Keratinocyte (primary cell): Measurements from ENCODE around the gene URB2. TPM values are rescaled to one million over a fixed set of nuclear protein-coding genes. Genes with fewer than 3 reads are reported as not detected.
"Not testable (repeated sequence)": the region's sequence is repeated elsewhere in the genome, so short reads cannot be mapped to it uniquely, and the experiment has no call there.

Experiments used
- DNase-seq: peaks from one replicate; pipeline ENCODE4 v3.0.0-alpha.2; 2011; ENCODE audit warnings: low read depth, missing footprints, low spot score
- FAIRE-seq: peaks from 2 replicates; lab custom pipeline; 2011; peaks lifted over from hg19 to GRCh38; lab: Jason Lieb, UNC
- H2AFZ ChIP-seq: 2 replicates; pipeline ENCODE4 v1.6.0; 2012; ENCODE audit warnings: low read length, control low read depth, inconsistent platforms; ENCODE audit not compliant: control insufficient read depth
- H3K27ac ChIP-seq: 2 replicates; pipeline ENCODE4 v1.5.1; 2011; ENCODE audit warnings: low read length; ENCODE audit not compliant: control insufficient read depth, insufficient read depth
- H3K27me3 ChIP-seq: 3 replicates; pipeline ENCODE4 v1.6.0; 2011; ENCODE audit warnings: low read length; ENCODE audit not compliant: control insufficient read depth, insufficient read depth; ENCODE audit errors: extremely low read depth
- H3K36me3 ChIP-seq, 2 experiments: 2 replicates in 1 of 2; 3 replicates in 1 of 2; pipeline ENCODE4 v1.5.1; 2011; ENCODE audit warnings: low read length in 2 of 2, mild to moderate bottlenecking in 1 of 2; ENCODE audit not compliant: control insufficient read depth in 2 of 2, insufficient read depth in 2 of 2; ENCODE audit errors: extremely low read depth in 1 of 2
- H3K4me1 ChIP-seq: 3 replicates; pipeline ENCODE4 v1.5.1; 2011; ENCODE audit warnings: low read length; ENCODE audit not compliant: control insufficient read depth, insufficient read depth; ENCODE audit errors: extremely low read depth
- H3K4me2 ChIP-seq: 3 replicates; pipeline ENCODE4 v1.6.0; 2011; ENCODE audit warnings: low read depth, low read length; ENCODE audit not compliant: control insufficient read depth, insufficient read depth; ENCODE audit errors: extremely low read depth
- H3K4me3 ChIP-seq, 3 experiments: fragments of 200-600 bp in 1 of 3; sonication (generic) in 1 of 3; 2 replicates in 2 of 3; 3 replicates in 1 of 3; pipeline ENCODE4 v1.5.1; 2011 to 2016; ENCODE audit warnings: low read length in 3 of 3, mild to moderate bottlenecking in 3 of 3, control low read depth in 2 of 3, inconsistent platforms in 1 of 3, low read depth in 1 of 3, mixed read lengths in 1 of 3, mixed run types in 1 of 3, moderate library complexity in 1 of 3; ENCODE audit not compliant: control insufficient read depth in 2 of 3, insufficient read depth in 2 of 3; ENCODE audit errors: extremely low read depth in 1 of 3
- H3K79me2 ChIP-seq: 2 replicates; pipeline ENCODE4 v1.6.0; 2012; ENCODE audit warnings: low read length; ENCODE audit not compliant: control insufficient read depth, insufficient read depth
- H3K9ac ChIP-seq: 3 replicates; pipeline ENCODE4 v1.6.0; 2011; ENCODE audit warnings: low read length; ENCODE audit not compliant: control insufficient read depth, insufficient read depth; ENCODE audit errors: extremely low read depth
- H3K9me1 ChIP-seq: 3 replicates; pipeline ENCODE4 v1.6.0; 2011; ENCODE audit warnings: low read length; ENCODE audit not compliant: control insufficient read depth, insufficient read depth; ENCODE audit errors: extremely low read depth
- H3K9me3 ChIP-seq: 2 replicates; pipeline ENCODE4 v1.5.1; 2012; ENCODE audit warnings: low read depth, low read length; ENCODE audit not compliant: control insufficient read depth
- H4K20me1 ChIP-seq: 3 replicates; pipeline ENCODE4 v1.6.0; 2011; ENCODE audit warnings: low read length; ENCODE audit not compliant: control insufficient read depth, insufficient read depth; ENCODE audit errors: extremely low read depth
- CTCF ChIP-seq, 3 experiments: IDR thresholded peaks in 1 of 3; conservative IDR thresholded peaks in 1 of 3; optimal IDR thresholded peaks in 1 of 3; 2 replicates in 2 of 3; 3 replicates in 1 of 3; pipeline versions ENCODE3 to v1.5.1; 2011; ENCODE audit warnings: low read length in 3 of 3, mild to moderate bottlenecking in 3 of 3, moderate library complexity in 2 of 3, control low read depth in 1 of 3, inconsistent platforms in 1 of 3; ENCODE audit not compliant: insufficient read depth in 2 of 3; ENCODE audit errors: extremely low read depth in 1 of 3
- EZH2 ChIP-seq: IDR thresholded peaks from one replicate; pipeline ENCODE4 v1.6.1; 2012; ENCODE audit warnings: inconsistent platforms, mild to moderate bottlenecking, low read length, moderate library complexity
- dilution Hi-C: fragments of 300-500 bp; cut with MboI; formaldehyde crosslinking; loops from one replicate; pipeline ENCODE4 v1.7.0; 2020; ENCODE audit warnings: low sequenced_read_pairs; ENCODE audit not compliant: extremely low pct_ligation_motif_present
- polyA plus RNA-seq, 5 experiments: library from polyadenylated mRNA; depleted of rRNA in 3 of 5; stranded (reverse) in 3 of 5; stranded (forward) in 1 of 5; unstranded in 1 of 5; fragments of >200 nt; gene quantifications; 1 replicate in 1 of 5; 2 replicates in 3 of 5; 3 replicates in 1 of 5; pipeline versions ENCODE4 v1.2.1 to v1.2.3, GENCODE V29; 2011 to 2012; ENCODE audit warnings: missing spikeins in 2 of 5, low read depth in 1 of 5, low replicate concordance in 1 of 5

The URB2 gene
- polyA plus RNA-seq, 1 donor (not counting 4 experiments of a cell fraction or from before 2014, with no cell fraction given): 8.5 TPM

- H3K4me1 ChIP-seq: peaks cover 22% of the 10 kb centered on the region
- H3K9me1 ChIP-seq: peaks cover 2% of the 10 kb centered on the region
- H3K9me3 ChIP-seq: no peaks in the 10 kb centered on the region
- H3K9ac ChIP-seq: no peak overlapping the region
- H3K27me3 ChIP-seq: no peaks in the 10 kb centered on the region
- H3K4me3 ChIP-seq: no peak overlapping the region
- peaks cover 15% of the 10 kb centered on the region for H4K20me1 ChIP-seq
- no peak for TF ChIP-seq CTCF (optimal IDR thresholded peaks at IDR 0.05 in 1 of 3, IDR thresholded peaks at IDR 0.05 in 1 of 3, conservative IDR thresholded peaks at IDR 0.05 in 1 of 3; ENCODE audit: extremely low read depth in 1 of 3, insufficient read depth in 2 of 3, low read length in 3 of 3)
- no peak for TF ChIP-seq EZH2
- no peak overlapping the region for H3K27ac ChIP-seq
- FAIRE-seq: no peak
- DNase-seq: no peak
- no peaks in the 10 kb centered on the region for H3K36me3 ChIP-seq
- peaks cover 92% of the 10 kb centered on the region for H3K79me2 ChIP-seq
- dilution Hi-C loops: no loop called here
- H3K4me2 ChIP-seq: no peak overlapping the region
- H2AFZ ChIP-seq: no peak overlapping the region
Measured at GRCh38 chr1:229620876-229621275, 5.2 kb upstream of the URB2 start.

GRCh38 chr1:229621663-229622062 is 4.4 kb upstream of the URB2 start:
- Histone ChIP-seq H4K20me1 (peaks cover 15% of the 10 kb centered on the region), H3K9ac (no peak overlapping the region), H3K9me3 (no peaks in the 10 kb centered on the region), H3K27ac (no peak overlapping the region), H3K4me3 (no peak overlapping the region), H3K36me3 (no peaks in the 10 kb centered on the region), H2AFZ (no peak overlapping the region), H3K9me1 (peaks cover 2% of the 10 kb centered on the region), H3K4me1 (peaks cover 22% of the 10 kb centered on the region), H3K79me2 (peaks cover 91% of the 10 kb centered on the region), H3K27me3 (no peaks in the 10 kb centered on the region), H3K4me2 (no peak overlapping the region)
- DNase-seq: no peak
- dilution Hi-C loops: no loop called here
- FAIRE-seq: no peak
- TF ChIP-seq CTCF (optimal IDR thresholded peaks at IDR 0.05 in 1 of 3, IDR thresholded peaks at IDR 0.05 in 1 of 3, conservative IDR thresholded peaks at IDR 0.05 in 1 of 3; ENCODE audit: extremely low read depth in 1 of 3, insufficient read depth in 2 of 3, low read length in 3 of 3) (no peak), EZH2 (no peak)

- dilution Hi-C loops, H3K27ac ChIP-seq: not testable (repeated sequence)
- peaks cover 22% of the 10 kb centered on the region for H3K4me1 ChIP-seq
Measured at GRCh38 chr1:229622641-229623120, 3.4 kb upstream of the URB2 start.

More at GRCh38 chr1:229622641-229623120, 3.4 kb upstream of the URB2 start:
- H3K9me3 ChIP-seq, H3K4me3 ChIP-seq, FAIRE-seq, H3K4me2 ChIP-seq, H3K36me3 ChIP-seq, H3K27me3 ChIP-seq, H2AFZ ChIP-seq, H3K9ac ChIP-seq, H3K9me1 ChIP-seq, DNase-seq: not testable (repeated sequence)
- Histone ChIP-seq H3K79me2 (peaks cover 91% of the 10 kb centered on the region), H4K20me1 (peaks cover 15% of the 10 kb centered on the region)
